Keratinocyte (primary cell): ENCODE results near the gene UGT1A6. TPM values are rescaled to one million over a fixed set of nuclear protein-coding genes. Genes with fewer than 3 reads are reported as not detected.

ENCODE experiments used
- DNase-seq: peaks from one replicate; pipeline ENCODE4 v3.0.0-alpha.2; 2011; ENCODE audit warnings: low read depth, missing footprints, low spot score
- FAIRE-seq: peaks from 2 replicates; lab custom pipeline; 2011; peaks lifted over from hg19 to GRCh38; lab: Jason Lieb, UNC
- H2AFZ ChIP-seq: 2 replicates; pipeline ENCODE4 v1.6.0; 2012; ENCODE audit warnings: low read length, control low read depth, inconsistent platforms; ENCODE audit not compliant: control insufficient read depth
- H3K27ac ChIP-seq: 2 replicates; pipeline ENCODE4 v1.5.1; 2011; ENCODE audit warnings: low read length; ENCODE audit not compliant: control insufficient read depth, insufficient read depth
- H3K27me3 ChIP-seq: 3 replicates; pipeline ENCODE4 v1.6.0; 2011; ENCODE audit warnings: low read length; ENCODE audit not compliant: control insufficient read depth, insufficient read depth; ENCODE audit errors: extremely low read depth
- H3K36me3 ChIP-seq, 2 experiments: 2 replicates in 1 of 2; 3 replicates in 1 of 2; pipeline ENCODE4 v1.5.1; 2011; ENCODE audit warnings: low read length in 2 of 2, mild to moderate bottlenecking in 1 of 2; ENCODE audit not compliant: control insufficient read depth in 2 of 2, insufficient read depth in 2 of 2; ENCODE audit errors: extremely low read depth in 1 of 2
- H3K4me1 ChIP-seq: 3 replicates; pipeline ENCODE4 v1.5.1; 2011; ENCODE audit warnings: low read length; ENCODE audit not compliant: control insufficient read depth, insufficient read depth; ENCODE audit errors: extremely low read depth
- H3K4me2 ChIP-seq: 3 replicates; pipeline ENCODE4 v1.6.0; 2011; ENCODE audit warnings: low read depth, low read length; ENCODE audit not compliant: control insufficient read depth, insufficient read depth; ENCODE audit errors: extremely low read depth
- H3K4me3 ChIP-seq, 3 experiments: fragments of 200-600 bp in 1 of 3; sonication (generic) in 1 of 3; 2 replicates in 2 of 3; 3 replicates in 1 of 3; pipeline ENCODE4 v1.5.1; 2011 to 2016; ENCODE audit warnings: low read length in 3 of 3, mild to moderate bottlenecking in 3 of 3, control low read depth in 2 of 3, inconsistent platforms in 1 of 3, low read depth in 1 of 3, mixed read lengths in 1 of 3, mixed run types in 1 of 3, moderate library complexity in 1 of 3; ENCODE audit not compliant: control insufficient read depth in 2 of 3, insufficient read depth in 2 of 3; ENCODE audit errors: extremely low read depth in 1 of 3
- H3K79me2 ChIP-seq: 2 replicates; pipeline ENCODE4 v1.6.0; 2012; ENCODE audit warnings: low read length; ENCODE audit not compliant: control insufficient read depth, insufficient read depth
- H3K9ac ChIP-seq: 3 replicates; pipeline ENCODE4 v1.6.0; 2011; ENCODE audit warnings: low read length; ENCODE audit not compliant: control insufficient read depth, insufficient read depth; ENCODE audit errors: extremely low read depth
- H3K9me1 ChIP-seq: 3 replicates; pipeline ENCODE4 v1.6.0; 2011; ENCODE audit warnings: low read length; ENCODE audit not compliant: control insufficient read depth, insufficient read depth; ENCODE audit errors: extremely low read depth
- H3K9me3 ChIP-seq: 2 replicates; pipeline ENCODE4 v1.5.1; 2012; ENCODE audit warnings: low read depth, low read length; ENCODE audit not compliant: control insufficient read depth
- H4K20me1 ChIP-seq: 3 replicates; pipeline ENCODE4 v1.6.0; 2011; ENCODE audit warnings: low read length; ENCODE audit not compliant: control insufficient read depth, insufficient read depth; ENCODE audit errors: extremely low read depth
- CTCF ChIP-seq, 3 experiments: IDR thresholded peaks in 1 of 3; conservative IDR thresholded peaks in 1 of 3; optimal IDR thresholded peaks in 1 of 3; 2 replicates in 2 of 3; 3 replicates in 1 of 3; pipeline versions ENCODE3 to v1.5.1; 2011; ENCODE audit warnings: low read length in 3 of 3, mild to moderate bottlenecking in 3 of 3, moderate library complexity in 2 of 3, control low read depth in 1 of 3, inconsistent platforms in 1 of 3; ENCODE audit not compliant: insufficient read depth in 2 of 3; ENCODE audit errors: extremely low read depth in 1 of 3
- EZH2 ChIP-seq: IDR thresholded peaks from one replicate; pipeline ENCODE4 v1.6.1; 2012; ENCODE audit warnings: inconsistent platforms, mild to moderate bottlenecking, low read length, moderate library complexity
- dilution Hi-C: fragments of 300-500 bp; cut with MboI; formaldehyde crosslinking; loops from one replicate; pipeline ENCODE4 v1.7.0; 2020; ENCODE audit warnings: low sequenced_read_pairs; ENCODE audit not compliant: extremely low pct_ligation_motif_present
- polyA plus RNA-seq, 5 experiments: library from polyadenylated mRNA; depleted of rRNA in 3 of 5; stranded (reverse) in 3 of 5; stranded (forward) in 1 of 5; unstranded in 1 of 5; fragments of >200 nt; gene quantifications; 1 replicate in 1 of 5; 2 replicates in 3 of 5; 3 replicates in 1 of 5; pipeline versions ENCODE4 v1.2.1 to v1.2.3, GENCODE V29; 2011 to 2012; ENCODE audit warnings: missing spikeins in 2 of 5, low read depth in 1 of 5, low replicate concordance in 1 of 5

UGT1A6 gene
- polyA plus RNA-seq, 1 donor (not counting 4 experiments of a cell fraction or from before 2014, with no cell fraction given): 133 TPM

- Histone ChIP-seq H4K20me1 (no peaks in the 10 kb centered on the region), H3K9me3 (no peaks in the 10 kb centered on the region), H3K9ac (no peak overlapping the region), H3K4me2 (no peak overlapping the region), H3K4me3 (no peak overlapping the region), H3K27ac (no peak overlapping the region), H3K4me1 (peaks cover 13% of the 10 kb centered on the region), H3K79me2 (peaks cover 4% of the 10 kb centered on the region), H3K27me3 (no peaks in the 10 kb centered on the region), H3K36me3 (peaks cover 17 to 19% of the 10 kb centered on the region in 2 experiments), H3K9me1 (no peaks in the 10 kb centered on the region), H2AFZ (no peak overlapping the region)
- dilution Hi-C loops: no loop called here
- DNase-seq (no peak), FAIRE-seq (no peak)
- no peak for TF ChIP-seq CTCF (optimal IDR thresholded peaks at IDR 0.05 in 1 of 3, IDR thresholded peaks at IDR 0.05 in 1 of 3, conservative IDR thresholded peaks at IDR 0.05 in 1 of 3; ENCODE audit: extremely low read depth in 1 of 3, insufficient read depth in 2 of 3, low read length in 3 of 3)
- no peak for TF ChIP-seq EZH2
These were observed 75.4 kb downstream of the UGT1A6 start for GRCh38 chr2:233768076-233768475.

DNA sequence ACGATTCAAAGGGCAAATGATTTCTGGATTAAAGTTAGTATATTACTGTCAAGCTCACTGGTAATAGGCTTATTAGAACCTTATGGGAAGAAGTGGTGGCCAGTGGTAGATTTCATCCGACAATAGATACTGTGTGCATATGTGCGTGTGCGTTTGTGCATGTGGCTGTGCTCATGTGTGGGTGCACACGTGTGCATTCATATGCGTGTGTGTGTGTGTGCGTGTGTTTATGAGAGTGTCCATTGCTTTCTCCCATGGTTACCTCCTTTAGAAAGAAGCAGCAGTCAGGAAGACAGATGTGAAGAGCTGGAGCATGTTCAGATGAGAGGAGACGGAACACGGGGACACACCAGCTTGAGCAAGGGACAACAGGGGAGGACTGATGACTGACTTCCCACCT, 76.6 kb downstream of the UGT1A6 start:
- peaks cover 17 to 19% of the 10 kb centered on the region in 2 experiments for H3K36me3 ChIP-seq
- H3K9me1 ChIP-seq: no peaks in the 10 kb centered on the region
- H2AFZ ChIP-seq: no peak overlapping the region
- no peaks in the 10 kb centered on the region for H4K20me1 ChIP-seq
- peaks cover 6% of the 10 kb centered on the region for H3K4me1 ChIP-seq
- dilution Hi-C loops: no loop called here
- no peak overlapping the region for H3K4me3 ChIP-seq
- H3K27me3 ChIP-seq: no peaks in the 10 kb centered on the region
- H3K4me2 ChIP-seq: no peak overlapping the region
- no peak overlapping the region for H3K27ac ChIP-seq
- H3K9ac ChIP-seq: no peak overlapping the region
- FAIRE-seq (no peak), DNase-seq (no peak)
- peaks cover 4% of the 10 kb centered on the region for H3K79me2 ChIP-seq
- H3K9me3 ChIP-seq: no peaks in the 10 kb centered on the region
- no peak for TF ChIP-seq CTCF (optimal IDR thresholded peaks at IDR 0.05 in 1 of 3, IDR thresholded peaks at IDR 0.05 in 1 of 3, conservative IDR thresholded peaks at IDR 0.05 in 1 of 3; ENCODE audit: extremely low read depth in 1 of 3, insufficient read depth in 2 of 3, low read length in 3 of 3)
- no peak for TF ChIP-seq EZH2
